GM12801 (cell line): ENCODE data around the gene MADCAM1.

ENCODE experiments used
- CTCF ChIP-seq: IDR thresholded peaks from one replicate; pipeline ENCODE4 v1.5.1; 2011; ENCODE audit warnings: control low read depth; ENCODE audit not compliant: insufficient read length; ENCODE audit errors: extremely low read depth

MADCAM1 gene

GRCh38 chr19:511101-511851 lies 15.0 kb downstream of the MADCAM1 start:
- TF ChIP-seq CTCF = no peak

GRCh38 chr19:512547-513365 lies 16.5 kb downstream of the MADCAM1 start:
- TF ChIP-seq CTCF = no peak

GRCh38 chr19:513368-514165 lies 17.3 kb downstream of the MADCAM1 start:
- TF ChIP-seq CTCF = no peak

DNA sequence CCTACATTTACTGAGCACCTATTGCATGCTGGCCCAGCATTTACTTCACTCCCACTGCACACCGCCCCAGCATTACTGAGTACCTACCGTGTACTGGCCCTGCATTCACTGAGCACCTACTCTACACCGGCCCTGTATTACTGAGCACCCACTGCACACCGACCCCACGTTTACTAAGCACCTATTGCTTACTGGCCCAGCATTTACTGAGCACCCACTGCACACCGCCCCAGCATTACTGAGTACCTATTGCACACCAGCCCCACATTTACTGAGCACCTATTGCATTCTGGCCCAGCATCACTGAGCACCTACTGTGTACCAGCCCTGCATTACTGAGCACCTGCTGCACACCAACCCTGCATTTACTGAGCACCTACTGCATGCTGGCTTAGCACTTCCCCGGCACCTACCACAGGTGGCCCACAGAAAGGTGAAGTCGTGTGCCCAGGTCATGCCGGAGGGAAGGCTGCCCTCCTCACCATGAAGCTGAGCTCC lies 17.9 kb downstream of the MADCAM1 start:
- TF ChIP-seq CTCF = no peak

DNA sequence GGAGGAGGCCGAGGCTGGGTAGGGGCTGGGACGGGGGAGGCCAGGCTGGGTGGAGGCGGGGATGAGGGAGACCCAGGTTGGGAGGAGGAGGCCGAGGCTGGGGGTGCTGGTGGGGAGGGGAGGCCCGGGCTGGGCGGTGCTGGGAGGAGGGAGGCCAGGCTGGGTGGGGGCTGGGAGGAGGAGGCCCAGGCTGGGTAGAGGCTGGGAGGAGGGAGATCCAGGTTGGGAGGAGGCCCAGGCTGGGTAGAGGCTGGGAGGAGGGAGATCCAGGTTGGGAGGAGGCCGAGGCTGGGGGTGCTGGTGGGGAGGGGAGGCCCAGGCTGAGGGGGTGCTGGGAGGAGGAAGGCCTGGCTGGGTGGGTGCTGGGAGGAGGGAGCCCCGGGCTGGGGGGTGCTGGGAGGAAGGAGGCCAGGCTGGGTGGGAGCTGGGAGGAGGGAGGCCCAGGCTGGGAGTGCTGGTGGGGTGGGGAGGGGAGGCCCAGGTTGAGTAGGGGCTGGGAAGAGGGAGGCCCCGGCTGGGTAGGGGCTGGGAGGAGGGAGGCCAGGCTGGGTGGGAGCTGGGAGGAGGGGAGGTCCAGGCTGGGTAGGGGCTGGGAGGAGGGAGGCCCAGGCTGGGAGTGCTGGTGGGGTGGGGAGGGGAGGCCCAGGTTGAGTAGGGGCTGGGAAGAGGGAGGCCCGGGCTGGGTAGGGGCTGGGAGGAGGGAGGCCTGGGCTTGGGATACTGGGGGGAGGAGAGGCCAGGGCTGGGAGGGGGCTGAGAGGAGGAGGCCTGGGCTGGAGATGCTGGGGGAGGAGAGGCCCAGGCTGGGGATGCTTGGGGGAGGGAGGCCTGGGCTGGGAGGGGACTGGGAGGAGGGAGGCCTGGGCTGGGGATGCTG lies 21.7 kb downstream of the MADCAM1 start:
- no peak for TF ChIP-seq CTCF

GRCh38 chr19:518598-519231 lies 22.4 kb downstream of the MADCAM1 start:
- TF ChIP-seq CTCF = no peak
